Activated T-helper 2 cell treated with anti-CD3 and anti-CD28 coated beads, Interferon-gamma antibody, Interleukin-2, Interleukin-4, amounts not matched to agents 10 μg/mL and 5 μg/mL and 100 μg/mL, durations not matched to agents 14 hours and 24 hours and 36 hours (primary cell): Measurements from ENCODE around the gene SMIM13. TPM values are rescaled to one million over a fixed set of nuclear protein-coding genes. Genes with fewer than 3 reads are reported as not detected.

Experiments used
- DNase-seq: peaks from one replicate; pipeline ENCODE4 v3.0.0; 2021; ENCODE audit warnings: low spot score
- H3K27ac Mint-ChIP-seq: one replicate; pipeline ENCODE4 v1.8.0; 2021; ENCODE audit warnings: mixed read lengths
- H3K27me3 Mint-ChIP-seq: one replicate; pipeline ENCODE4 v1.8.0; 2021; ENCODE audit warnings: low read depth, mixed read lengths
- H3K36me3 Mint-ChIP-seq: one replicate; pipeline ENCODE4 v1.8.0; 2021; ENCODE audit warnings: low read depth, mixed read lengths
- H3K4me1 Mint-ChIP-seq: one replicate; pipeline ENCODE4 v1.8.0; 2021; ENCODE audit warnings: low read depth, mixed read lengths
- H3K4me3 Mint-ChIP-seq: one replicate; pipeline ENCODE4 v1.8.0; 2021; ENCODE audit warnings: low read depth, mild to moderate bottlenecking, moderate library complexity, mixed read lengths
- H3K9me3 Mint-ChIP-seq: one replicate; pipeline ENCODE4 v1.8.0; 2021; ENCODE audit warnings: mixed read lengths
- intact Hi-C: fragments of 100-400 bp; cut with micrococcal nuclease; formaldehyde crosslinking; loops from one replicate; pipeline ENCODE4 v1.15.1; 2023
- total RNA-seq: library from RNA; stranded (reverse); gene quantifications from 2 replicates; pipeline ENCODE4 v1.2.3, GENCODE V29; 2022

The SMIM13 gene
- total RNA-seq, 1 donor from 2014 or later = 12.3 TPM

DNA sequence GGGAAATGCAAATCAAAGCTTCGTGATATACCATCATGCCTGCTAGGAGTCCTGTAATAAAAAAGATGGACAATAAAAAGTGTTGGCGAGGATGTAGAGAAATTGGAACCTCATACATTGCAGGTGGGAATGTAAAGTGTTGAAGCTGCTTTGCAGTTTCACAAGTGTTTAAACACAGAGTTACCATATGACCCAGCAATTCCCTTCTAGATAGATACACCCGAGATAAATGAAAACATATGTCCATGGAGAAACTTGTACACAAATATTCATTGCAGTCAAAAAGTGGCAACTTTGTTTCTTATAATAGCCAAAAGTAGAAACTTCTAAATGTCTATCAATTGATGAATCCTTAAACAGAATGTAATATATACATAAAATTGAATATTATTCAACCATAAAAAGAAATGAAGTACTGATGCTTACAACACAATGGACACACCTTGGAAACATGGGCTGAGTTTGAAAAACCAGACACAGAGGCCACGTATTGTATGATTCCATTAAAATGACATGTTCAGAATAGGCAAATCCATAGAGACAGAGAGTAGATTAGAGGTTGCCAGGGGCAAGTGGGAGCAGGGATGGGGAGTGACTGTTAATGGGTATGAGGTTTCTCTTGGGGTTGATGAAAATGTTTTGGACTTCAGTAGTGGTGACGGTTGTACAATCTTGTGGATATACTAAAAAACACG, 38.7 kb downstream of the SMIM13 start:
- Mint-ChIP-seq H3K4me3 (no peak overlapping the region), H3K4me1 (peaks cover 12% of the 10 kb centered on the region), H3K9me3 (no peaks in the 10 kb centered on the region), H3K27ac (no peak overlapping the region), H3K36me3 (peaks cover 19% of the 10 kb centered on the region), H3K27me3 (no peaks in the 10 kb centered on the region)
- DNase-seq = no peak
- intact Hi-C loops = no loop called here

DNA sequence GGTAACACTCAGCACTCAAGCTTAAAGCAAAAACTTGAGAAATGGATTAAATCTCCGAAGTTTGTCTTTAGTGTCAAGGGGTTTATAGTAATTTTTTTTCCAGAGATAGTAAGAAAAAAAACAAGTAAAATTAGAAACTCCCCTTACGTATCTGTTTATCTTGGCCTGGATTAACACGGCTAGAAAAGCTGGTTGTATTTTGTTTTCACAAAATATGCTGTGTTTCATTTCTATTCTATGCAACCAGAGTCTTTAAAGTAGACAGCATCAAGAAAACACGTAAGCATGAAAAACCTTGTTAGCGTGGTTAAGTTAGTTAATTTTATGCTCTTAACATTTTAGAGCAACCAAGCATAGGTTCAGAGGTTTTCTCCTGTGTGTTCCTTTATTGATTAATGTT, 39.6 kb downstream of the SMIM13 start:
- Mint-ChIP-seq H3K4me1 (peaks cover 11% of the 10 kb centered on the region), H3K4me3 (no peak overlapping the region), H3K27ac (no peak overlapping the region), H3K36me3 (peaks cover 17% of the 10 kb centered on the region), H3K27me3 (no peaks in the 10 kb centered on the region), H3K9me3 (no peaks in the 10 kb centered on the region)
- intact Hi-C loops = no loop called here
- no peak for DNase-seq

DNA sequence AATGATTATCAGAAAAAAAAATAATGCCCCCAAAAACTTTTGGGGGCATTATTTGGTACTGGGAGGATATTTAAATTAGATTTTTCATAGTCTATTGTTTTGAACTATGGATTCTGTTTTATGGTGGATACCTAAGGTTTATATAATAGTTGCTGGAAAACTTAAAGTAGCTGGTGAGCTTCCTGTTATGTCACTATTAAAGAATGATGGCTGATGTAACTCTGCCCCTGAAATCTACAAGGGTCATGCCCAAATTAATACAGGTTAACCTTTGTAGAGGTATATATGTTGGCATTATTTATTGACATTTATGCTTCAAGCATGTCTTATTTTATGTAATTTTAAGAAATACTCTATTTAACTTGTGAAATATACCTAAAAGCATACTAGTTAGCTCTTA, 43.2 kb downstream of the SMIM13 start:
- intact Hi-C loops = no loop called here
- H3K4me1 Mint-ChIP-seq = peaks cover 14% of the 10 kb centered on the region
- H3K9me3 Mint-ChIP-seq = no peaks in the 10 kb centered on the region
- no peak overlapping the region for H3K4me3 Mint-ChIP-seq
- DNase-seq = no peak
- H3K27ac Mint-ChIP-seq = no peak overlapping the region
- peaks cover 17% of the 10 kb centered on the region for H3K36me3 Mint-ChIP-seq
- H3K27me3 Mint-ChIP-seq = no peaks in the 10 kb centered on the region

DNA sequence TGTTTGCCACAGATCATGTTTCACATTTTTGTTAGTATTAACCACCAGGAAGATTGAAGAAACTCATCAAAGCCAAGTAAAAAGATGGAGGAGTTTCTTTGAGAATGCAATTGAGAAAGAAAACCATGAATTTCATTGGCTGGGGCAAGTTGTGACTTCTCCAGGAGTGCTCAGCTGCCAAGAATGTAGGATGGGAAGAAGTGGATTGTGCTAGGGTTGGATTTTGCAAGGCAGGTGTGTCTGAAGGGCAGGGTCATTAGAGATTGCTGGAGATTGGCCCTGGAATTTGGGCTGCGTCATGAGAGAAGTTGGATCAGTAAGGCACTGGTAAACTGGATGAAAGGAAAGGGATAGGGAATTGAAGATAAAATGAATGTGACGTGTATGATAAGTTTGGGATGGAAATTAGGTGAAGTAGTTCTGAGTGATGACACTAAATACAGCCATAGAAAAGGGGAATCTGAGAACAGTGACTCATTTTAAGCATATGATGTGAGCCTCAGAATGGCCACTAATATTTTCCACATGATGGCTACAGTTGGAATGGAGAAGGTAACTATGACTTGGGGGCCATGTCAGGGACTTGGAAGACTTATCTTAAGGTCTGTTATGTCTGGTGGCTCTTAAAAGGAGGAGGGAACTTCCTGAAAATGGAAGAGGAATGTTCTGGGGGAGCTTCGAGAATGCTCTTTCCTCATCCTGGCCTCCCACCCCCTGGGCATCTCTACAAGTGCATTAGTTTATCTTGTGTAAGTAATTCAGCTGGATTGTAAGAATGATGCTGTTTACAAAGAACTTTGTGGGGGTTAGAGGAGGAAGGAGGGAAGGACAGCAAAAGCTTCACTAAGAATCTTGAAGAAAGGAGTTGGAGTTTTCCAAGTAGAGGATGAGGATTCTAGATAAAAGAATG, 45.7 kb downstream of the SMIM13 start:
- Mint-ChIP-seq H3K36me3 (peaks cover 15% of the 10 kb centered on the region), H3K27ac (no peak overlapping the region), H3K9me3 (no peaks in the 10 kb centered on the region), H3K4me3 (no peak overlapping the region), H3K4me1 (peaks cover 19% of the 10 kb centered on the region), H3K27me3 (peaks cover 4% of the 10 kb centered on the region)
- intact Hi-C loops = no loop called here
- no peak for DNase-seq

DNA sequence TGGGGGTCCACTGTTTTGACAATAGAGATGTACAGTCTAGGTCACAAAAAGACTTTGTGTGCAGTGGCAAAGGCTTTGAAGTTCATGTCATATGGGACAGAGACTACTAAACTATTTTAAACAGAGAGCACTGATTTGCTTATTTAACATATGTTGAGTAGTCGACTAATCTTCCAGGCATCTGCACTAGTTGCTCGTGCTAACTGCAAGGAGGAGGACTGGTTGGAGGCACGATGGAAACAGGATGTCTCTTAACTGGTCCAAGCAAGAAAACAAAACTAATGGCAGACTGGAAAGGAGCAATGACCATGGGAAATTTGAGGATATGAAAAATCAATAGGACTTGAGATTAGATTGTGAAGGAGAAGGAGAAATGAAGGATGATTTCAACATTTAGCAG, 46.4 kb downstream of the SMIM13 start:
- peaks cover 22% of the 10 kb centered on the region for H3K4me1 Mint-ChIP-seq
- H3K36me3 Mint-ChIP-seq = peaks cover 8% of the 10 kb centered on the region
- DNase-seq = no peak
- H3K27ac Mint-ChIP-seq = no peak overlapping the region
- H3K4me3 Mint-ChIP-seq = no peak overlapping the region
- H3K27me3 Mint-ChIP-seq = peaks cover 4% of the 10 kb centered on the region
- intact Hi-C loops = loop anchor here (5.0 kb wide), 1 partner anchor 282 kb away; no protein-coding TSS in a partner anchor
- no peaks in the 10 kb centered on the region for H3K9me3 Mint-ChIP-seq

DNA sequence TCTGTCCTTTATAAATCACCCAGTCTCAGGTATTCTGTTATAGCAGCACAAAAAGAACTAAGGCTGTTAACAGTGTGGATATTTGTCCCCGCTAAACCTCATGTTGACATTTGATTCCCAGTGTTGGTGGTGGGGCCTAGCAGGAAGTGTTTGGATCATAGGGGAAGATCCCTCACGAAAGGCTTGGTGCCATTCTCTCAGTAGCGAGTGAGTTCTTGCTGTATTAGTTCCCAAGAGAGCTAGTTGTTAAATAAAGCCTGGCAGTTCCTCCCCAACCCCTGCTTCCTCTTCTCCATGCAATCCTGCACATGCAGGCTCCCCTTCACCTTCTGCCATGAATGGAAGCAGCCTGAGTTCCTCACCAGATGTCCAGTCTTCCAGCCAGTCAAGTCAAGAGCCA, 47.7 kb downstream of the SMIM13 start:
- intact Hi-C loops = loop anchor here (5.0 kb wide), 1 partner anchor 281 kb away; no protein-coding TSS in a partner anchor
- Mint-ChIP-seq H3K4me3 (no peak overlapping the region), H3K27ac (no peak overlapping the region)

DNA sequence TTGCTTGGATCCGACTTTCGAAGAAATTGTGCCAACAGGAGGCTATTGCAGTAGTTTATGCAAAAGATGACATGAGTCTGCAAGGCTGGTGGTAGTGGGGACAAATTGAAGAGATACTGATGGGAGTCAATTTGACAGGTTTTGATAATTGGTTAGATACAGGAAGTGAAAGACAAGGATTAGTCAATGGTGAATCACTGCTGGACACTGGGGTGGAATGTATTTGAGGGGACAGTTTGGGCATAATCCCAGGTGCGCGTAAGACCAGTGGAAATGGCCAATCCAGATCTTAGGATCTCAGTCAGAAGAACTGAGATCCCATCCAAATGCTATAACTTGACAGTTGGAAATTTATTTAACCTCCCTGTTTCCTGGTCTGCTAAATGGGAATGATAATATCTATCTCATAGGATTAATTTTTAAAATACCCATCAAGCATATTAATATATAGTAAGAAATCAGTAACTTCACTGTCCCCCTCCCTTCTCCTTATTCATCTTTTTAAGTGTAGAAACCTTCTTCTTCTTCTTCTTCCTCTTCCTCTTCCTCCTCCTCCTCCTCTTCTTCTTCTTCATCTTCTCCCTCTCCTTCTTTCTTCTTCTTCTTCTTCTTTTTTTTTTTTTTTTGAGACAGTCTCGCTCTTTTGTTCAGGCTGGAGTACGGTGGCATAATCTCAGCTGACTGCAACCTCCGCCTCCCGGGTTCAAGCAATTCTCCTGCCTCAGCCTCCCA, 48.8 kb downstream of the SMIM13 start:
- DNase-seq = no peak
- H3K4me3 Mint-ChIP-seq = no peak overlapping the region
- H3K9me3 Mint-ChIP-seq = no peaks in the 10 kb centered on the region
- H3K4me1 Mint-ChIP-seq = peaks cover 22% of the 10 kb centered on the region
- no peak overlapping the region for H3K27ac Mint-ChIP-seq
- H3K27me3 Mint-ChIP-seq = peaks cover 4% of the 10 kb centered on the region
- no peaks in the 10 kb centered on the region for H3K36me3 Mint-ChIP-seq
- intact Hi-C loops = loop anchor here (5.0 kb wide), 1 partner anchor 280 kb away; no protein-coding TSS in a partner anchor

More for the DNA sequence above, 47.7 kb downstream of the SMIM13 start:
- H3K36me3 Mint-ChIP-seq = no peaks in the 10 kb centered on the region
- no peaks in the 10 kb centered on the region for H3K9me3 Mint-ChIP-seq
- peaks cover 22% of the 10 kb centered on the region for H3K4me1 Mint-ChIP-seq
- DNase-seq = no peak
- H3K27me3 Mint-ChIP-seq = peaks cover 4% of the 10 kb centered on the region

DNA sequence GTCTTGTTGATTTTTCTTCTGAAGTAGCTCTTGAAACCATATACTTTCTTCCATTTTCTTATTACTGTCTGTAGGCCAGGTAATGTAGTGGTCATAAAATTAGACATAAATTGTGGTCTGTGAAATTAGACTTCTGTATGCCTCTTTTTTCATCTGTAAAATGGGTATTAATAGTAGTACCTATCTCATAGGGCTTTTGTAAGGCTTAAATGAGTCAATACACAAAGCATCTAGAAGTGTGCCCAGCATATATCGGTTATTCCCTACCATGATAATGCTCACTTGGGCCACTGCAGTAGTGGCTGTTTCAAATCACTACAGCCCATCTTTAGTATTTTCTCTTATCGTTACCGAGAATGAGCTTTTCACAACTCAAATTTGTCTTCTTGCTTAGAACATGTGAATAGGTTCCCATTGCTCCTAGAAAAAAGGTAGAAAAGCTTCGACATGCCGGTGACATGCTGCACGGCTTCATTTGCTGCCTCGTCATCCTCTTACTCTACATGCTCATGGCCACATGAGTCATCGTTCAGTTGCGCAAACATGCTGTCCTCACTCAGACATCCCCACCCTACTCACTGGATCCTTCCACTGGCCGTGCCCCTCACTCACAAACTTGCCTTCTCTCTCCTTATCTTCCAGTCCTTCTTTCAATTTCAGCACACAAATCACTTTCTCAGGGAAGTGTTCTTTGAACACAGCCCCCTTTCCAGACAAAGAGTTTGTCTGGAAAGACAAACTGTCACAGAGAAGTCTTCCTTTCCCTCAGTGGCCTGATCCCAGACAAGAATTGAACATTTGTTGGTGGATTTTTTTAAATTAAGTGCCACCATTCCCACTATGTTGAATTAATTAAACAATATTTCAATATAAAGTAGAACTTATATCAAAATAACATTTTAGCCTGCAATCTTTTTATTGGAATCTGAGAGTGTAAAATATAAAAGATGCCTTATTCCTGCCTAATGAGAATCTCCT, 50.0 kb downstream of the SMIM13 start:
- Mint-ChIP-seq H3K4me1 (peaks cover 19% of the 10 kb centered on the region), H3K27ac (no peak overlapping the region), H3K27me3 (peaks cover 4% of the 10 kb centered on the region), H3K36me3 (no peaks in the 10 kb centered on the region), H3K9me3 (no peaks in the 10 kb centered on the region), H3K4me3 (no peak overlapping the region)
- intact Hi-C loops = loop anchor here (1.0 to 5.0 kb wide), 5 partner anchors 29 to 431 kb away; no protein-coding TSS in a partner anchor
- no peak for DNase-seq

DNA sequence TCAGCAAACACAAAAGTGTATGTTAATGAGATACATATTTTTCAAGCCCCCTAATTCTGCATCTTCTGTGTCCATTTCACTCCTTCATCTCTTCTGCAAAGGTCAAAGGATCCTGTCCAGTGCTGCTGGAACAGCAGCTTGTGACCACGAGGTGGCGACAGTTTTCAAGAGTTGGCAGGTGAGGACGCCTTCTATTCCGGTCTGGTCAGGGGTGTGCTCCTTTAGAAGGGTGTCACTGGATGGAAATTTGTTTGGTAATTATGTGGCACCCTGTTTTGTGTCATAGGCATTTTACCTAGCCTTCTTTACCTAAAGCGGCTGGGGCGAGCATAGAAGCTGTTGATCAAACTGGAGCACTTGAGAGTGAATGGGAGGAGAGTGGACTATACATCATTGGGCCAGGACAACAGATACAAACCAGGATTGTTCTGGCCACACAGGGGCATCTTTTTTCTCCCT, 50.8 kb downstream of the SMIM13 start:
- Mint-ChIP-seq H3K36me3 (no peaks in the 10 kb centered on the region), H3K27ac (no peak overlapping the region), H3K27me3 (peaks cover 4% of the 10 kb centered on the region), H3K4me3 (no peak overlapping the region), H3K9me3 (no peaks in the 10 kb centered on the region), H3K4me1 (peaks cover 12% of the 10 kb centered on the region)
- peak; percentile 62 for DNase-seq
- intact Hi-C loops = loop anchor here (1.0 to 5.0 kb wide), 5 partner anchors 28 to 430 kb away; no protein-coding TSS in a partner anchor

DNA sequence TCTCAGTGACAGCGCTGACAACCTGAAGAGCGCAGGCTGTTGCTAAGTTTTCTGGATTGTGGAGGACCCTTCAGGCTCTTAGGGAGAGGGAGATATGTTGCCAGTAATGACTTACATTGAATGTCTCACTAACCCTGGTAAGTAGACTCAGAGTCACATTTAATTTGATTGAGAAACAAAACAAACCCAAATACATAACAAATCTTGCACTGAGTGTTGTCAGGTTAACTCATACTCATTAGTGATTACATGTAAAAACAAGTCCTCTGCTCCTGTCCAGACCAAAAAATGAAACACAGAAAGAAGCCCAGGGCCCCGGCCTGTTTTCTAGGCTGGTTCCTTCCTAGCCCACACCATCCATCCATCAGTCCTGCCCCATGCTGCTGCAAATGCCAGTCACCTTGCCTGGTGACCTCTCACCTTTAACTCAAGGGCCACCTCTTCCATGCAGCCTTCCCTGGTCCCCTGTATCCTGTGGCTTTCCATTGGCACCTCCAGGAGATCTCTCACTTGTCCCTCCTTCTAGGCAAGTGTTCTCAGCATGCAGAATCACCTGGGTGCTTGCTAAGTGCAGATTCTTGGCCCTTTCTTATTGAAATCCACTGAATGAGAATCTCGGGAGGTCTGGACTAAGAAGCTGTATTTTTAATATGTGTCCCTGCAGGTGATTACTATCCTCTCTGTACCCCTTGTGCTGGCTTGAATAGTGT, 52.6 kb downstream of the SMIM13 start:
- intact Hi-C loops = no loop called here
- Mint-ChIP-seq H3K27me3 (peaks cover 4% of the 10 kb centered on the region), H3K4me1 (peaks cover 12% of the 10 kb centered on the region), H3K36me3 (no peaks in the 10 kb centered on the region), H3K27ac (no peak overlapping the region), H3K4me3 (no peak overlapping the region), H3K9me3 (no peaks in the 10 kb centered on the region)
- DNase-seq = no peak

DNA sequence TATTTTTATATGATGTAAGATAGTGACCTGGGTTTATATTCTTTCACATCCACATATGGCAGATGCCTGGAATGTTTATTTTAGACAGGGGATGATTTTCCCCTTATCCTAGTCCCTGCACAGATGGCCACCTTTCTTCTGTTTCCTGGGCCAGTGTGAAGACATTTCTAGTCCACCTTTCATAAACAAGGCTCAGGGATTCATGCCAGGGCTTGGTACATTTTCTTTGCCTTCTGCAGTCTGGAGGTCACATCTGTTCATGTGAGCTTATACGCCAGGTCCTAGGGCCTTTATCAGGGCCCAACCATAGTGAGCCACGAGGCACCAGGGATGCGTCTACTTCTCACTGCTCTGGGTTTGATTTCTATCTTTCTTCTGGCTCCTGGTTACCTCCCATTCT, 55.9 kb downstream of the SMIM13 start:
- Mint-ChIP-seq H3K9me3 (no peaks in the 10 kb centered on the region), H3K27ac (no peak overlapping the region), H3K4me3 (no peak overlapping the region), H3K36me3 (no peaks in the 10 kb centered on the region), H3K27me3 (peaks cover 2% of the 10 kb centered on the region), H3K4me1 (peaks cover 21% of the 10 kb centered on the region)
- no peak for DNase-seq
- intact Hi-C loops = no loop called here
